NCI-H510A (cell line): ENCODE data around the gene LRRC4C.

Experiments
- DNase-seq: peaks from one replicate; lab custom pipeline; 2025; lab: John Stamatoyannopoulos, UW

LRRC4C gene

DNA sequence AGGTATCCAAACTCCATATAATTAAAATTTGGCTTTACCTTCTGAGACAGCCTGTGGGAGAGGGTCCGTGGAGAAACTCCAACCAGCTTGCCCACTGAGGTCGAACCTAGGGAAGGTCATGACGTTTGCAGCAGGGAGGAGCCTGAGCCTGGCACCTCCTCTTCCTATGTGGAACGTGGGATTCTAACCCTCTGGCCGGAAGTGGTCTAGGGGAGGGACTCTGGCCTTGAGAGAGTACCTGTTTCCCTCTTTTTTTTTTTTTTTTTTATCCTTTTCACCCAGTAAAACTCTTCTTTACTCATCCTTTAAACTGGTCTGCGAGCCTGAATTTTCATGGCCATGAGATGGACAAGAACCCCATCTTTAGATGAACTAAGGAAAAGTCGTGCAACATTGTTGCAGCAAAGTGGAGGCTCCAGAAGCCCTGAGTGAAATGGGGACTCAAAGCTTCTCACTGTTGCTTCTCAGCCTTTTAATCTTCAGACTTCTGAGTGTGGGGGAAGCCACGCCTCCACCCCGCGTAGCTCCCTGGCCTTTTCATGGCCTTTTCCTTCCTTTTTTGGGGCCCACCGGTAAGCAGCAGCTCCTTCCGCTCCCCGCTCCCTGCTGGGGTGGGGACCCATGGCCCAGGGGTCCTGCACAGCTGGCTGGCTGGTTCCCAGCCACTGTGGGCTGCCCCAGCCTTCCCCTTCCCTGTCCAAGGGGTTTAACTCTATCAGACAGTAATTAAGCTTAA, 1359.9 kb downstream of the LRRC4C start:
- DNase-seq = no peak

DNA sequence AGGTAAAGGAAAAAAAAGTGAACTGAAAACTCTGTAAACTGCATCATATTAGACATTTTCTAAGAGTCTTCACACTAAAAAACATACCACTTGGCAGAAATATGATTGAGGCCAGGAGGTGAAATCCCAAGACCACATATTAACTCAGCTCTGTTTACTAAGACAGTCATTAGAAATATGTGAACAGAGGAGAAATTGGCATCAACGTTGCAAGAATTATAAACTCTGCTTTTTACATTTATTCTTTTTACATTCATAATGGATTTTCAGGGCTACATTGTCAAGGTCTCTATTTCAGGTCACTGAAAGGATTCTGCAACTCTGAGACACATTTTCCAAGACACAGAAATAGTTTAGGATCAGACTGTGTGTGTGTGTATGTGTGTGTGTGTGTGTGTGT, 1364.0 kb downstream of the LRRC4C start:
- no peak for DNase-seq

GRCh38 chr11:40094954-40095353, 1364.5 kb downstream of the LRRC4C start:
- no peak for DNase-seq

DNA sequence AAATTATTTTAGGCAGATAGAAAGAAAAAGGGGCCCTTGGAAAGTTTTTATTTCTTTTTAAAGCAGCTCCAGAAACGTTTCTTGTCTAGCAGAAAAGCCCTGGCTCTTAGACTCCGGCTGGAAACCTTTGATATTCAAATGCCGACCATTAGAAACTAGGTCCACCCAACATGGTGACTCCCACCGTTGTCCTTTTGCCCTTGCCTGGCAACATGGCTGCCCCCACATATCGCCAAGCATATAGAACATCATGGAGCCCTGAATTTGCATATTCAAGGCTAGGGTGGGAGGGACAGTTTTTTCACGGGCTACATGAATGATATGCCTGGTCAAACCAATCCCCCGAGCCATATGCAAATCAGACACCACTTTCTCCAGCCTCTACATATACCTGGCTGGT, 1379.0 kb downstream of the LRRC4C start:
- no peak for DNase-seq
